Measurements from ENCODE around the gene JOSD1.

JOSD1 gene

DNA sequence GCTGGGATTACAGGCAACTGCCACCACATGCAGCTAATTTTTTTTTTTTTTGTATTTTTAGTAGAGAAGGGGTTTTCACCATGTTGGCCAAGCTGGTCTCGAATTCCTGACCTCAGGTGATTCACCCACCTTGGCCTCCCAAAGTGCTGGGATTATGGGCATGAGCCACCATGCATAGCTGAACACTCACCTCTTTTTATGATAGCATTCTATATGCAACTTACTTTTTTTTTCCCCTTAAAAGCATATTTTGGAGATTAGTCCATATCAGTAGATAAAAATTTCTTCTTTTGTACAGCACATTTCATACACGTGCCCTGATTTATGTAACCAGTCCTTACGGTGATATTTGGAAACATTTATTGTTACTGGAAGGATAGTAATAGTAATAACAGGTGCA, 19.6 kb upstream of the JOSD1 start:
- DNase-seq (ENCODE audit: low spot score): no peak
- in situ Hi-C loops (cut with MboI; ENCODE audit: low pct_unique_long_range_greater_than_20kb, low sequenced_read_pairs, unreplicated experiment): no loop called here
- TF ChIP-seq, protein P1, sequence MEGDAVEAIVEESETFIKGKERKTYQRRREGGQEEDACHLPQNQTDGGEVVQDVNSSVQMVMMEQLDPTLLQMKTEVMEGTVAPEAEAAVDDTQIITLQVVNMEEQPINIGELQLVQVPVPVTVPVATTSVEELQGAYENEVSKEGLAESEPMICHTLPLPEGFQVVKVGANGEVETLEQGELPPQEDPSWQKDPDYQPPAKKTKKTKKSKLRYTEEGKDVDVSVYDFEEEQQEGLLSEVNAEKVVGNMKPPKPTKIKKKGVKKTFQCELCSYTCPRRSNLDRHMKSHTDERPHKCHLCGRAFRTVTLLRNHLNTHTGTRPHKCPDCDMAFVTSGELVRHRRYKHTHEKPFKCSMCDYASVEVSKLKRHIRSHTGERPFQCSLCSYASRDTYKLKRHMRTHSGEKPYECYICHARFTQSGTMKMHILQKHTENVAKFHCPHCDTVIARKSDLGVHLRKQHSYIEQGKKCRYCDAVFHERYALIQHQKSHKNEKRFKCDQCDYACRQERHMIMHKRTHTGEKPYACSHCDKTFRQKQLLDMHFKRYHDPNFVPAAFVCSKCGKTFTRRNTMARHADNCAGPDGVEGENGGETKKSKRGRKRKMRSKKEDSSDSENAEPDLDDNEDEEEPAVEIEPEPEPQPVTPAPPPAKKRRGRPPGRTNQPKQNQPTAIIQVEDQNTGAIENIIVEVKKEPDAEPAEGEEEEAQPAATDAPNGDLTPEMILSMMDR (IDR thresholded peaks at IDR 0.05; ENCODE audit: extremely low read depth, insufficient read depth, missing control alignments): no peak

DNA sequence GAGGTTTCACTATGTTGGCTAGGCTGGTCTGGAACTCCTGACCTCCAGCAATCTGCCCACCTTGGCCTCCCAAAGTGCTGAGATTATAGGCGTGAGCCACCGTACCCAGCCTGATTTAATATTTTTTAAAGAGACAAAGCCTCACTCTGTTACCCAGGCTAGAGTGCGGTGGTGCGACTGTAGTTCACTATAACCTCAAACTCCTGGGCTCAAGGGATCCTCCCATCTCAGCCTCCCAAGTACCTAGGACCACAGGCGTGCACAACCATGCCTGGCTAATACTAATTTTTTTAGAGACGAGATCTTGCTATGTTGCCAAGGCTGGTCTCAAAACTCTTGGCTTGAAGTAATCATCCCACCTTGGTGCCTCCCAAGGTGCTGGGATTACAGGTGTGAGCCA, 18.5 kb upstream of the JOSD1 start:
- DNase-seq (ENCODE audit: low spot score): no peak
- TF ChIP-seq, protein P1 (IDR thresholded peaks at IDR 0.05; ENCODE audit: extremely low read depth, insufficient read depth, missing control alignments): no peak
- in situ Hi-C loops (cut with MboI; ENCODE audit: low pct_unique_long_range_greater_than_20kb, low sequenced_read_pairs, unreplicated experiment): no loop called here

DNA sequence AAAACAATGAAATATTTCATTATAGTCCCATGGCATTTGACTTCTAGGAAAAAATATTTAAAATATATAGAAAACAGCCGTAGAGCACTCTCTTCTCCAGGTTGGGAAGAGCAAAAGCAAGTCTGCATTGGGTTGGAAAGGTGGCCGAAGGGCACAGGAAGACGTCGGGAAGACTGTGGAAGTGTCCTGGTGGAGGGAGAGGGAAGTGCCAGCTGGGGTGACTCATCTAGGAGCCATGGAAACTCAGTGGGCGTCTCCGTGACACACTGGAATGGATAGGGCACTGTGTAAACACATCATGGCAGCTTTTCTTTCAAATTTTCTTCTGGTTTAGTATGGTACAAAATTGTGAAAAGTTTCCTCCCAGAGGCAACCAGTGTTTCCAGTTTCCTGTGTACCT, 17.7 kb upstream of the JOSD1 start:
- TF ChIP-seq, protein P1 (IDR thresholded peaks at IDR 0.05; ENCODE audit: extremely low read depth, insufficient read depth, missing control alignments): no peak
- no peak for DNase-seq (ENCODE audit: low spot score)
- in situ Hi-C loops (cut with MboI; ENCODE audit: low pct_unique_long_range_greater_than_20kb, low sequenced_read_pairs, unreplicated experiment): no loop called here

DNA sequence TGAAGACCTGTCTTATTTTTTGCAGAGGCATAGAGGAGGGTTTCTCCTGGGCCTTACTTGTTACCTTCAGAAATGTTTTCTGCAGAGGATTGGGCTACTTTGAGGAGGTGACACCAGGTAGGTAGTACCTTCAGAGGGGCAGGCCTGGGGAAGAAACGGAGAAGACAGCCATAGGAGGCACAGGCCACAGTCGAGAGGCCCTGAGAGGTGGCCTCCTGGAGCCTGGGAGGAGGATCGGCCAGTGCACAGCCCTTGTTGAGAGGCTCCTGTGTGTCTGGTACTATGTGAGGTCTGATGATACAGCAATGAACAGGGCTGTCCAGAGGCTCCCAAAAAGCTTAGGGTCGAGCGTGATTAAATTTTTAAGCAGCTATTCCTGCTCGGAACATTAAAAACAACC, 16.5 kb upstream of the JOSD1 start:
- DNase-seq (ENCODE audit: low spot score): no peak
- TF ChIP-seq, protein P1 (IDR thresholded peaks at IDR 0.05; ENCODE audit: extremely low read depth, insufficient read depth, missing control alignments): no peak
- in situ Hi-C loops (cut with MboI; ENCODE audit: low pct_unique_long_range_greater_than_20kb, low sequenced_read_pairs, unreplicated experiment): no loop called here

DNA sequence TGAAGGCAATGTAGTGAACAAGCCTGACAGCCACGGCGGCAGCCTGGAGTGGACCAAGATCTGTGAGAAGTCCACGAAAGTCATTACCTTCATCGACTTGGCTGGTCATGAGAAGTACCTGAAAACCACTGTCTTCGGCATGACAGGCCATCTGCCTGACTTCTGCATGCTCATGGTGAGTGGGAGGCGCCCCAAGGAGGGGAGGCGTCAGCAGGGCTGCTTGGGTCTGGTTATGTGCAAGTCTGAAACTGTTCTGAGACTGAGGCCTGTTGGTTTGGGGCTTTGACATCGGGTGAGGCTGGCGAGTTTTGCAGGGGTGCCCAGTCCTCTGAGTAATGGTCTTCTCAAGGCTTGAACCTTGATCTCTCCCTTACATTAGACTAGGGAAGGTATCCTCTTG, 16.1 kb upstream of the JOSD1 start:
- DNase-seq (ENCODE audit: low spot score): no peak
- TF ChIP-seq, protein P1 (IDR thresholded peaks at IDR 0.05; ENCODE audit: extremely low read depth, insufficient read depth, missing control alignments): no peak
- in situ Hi-C loops (cut with MboI; ENCODE audit: low pct_unique_long_range_greater_than_20kb, low sequenced_read_pairs, unreplicated experiment): no loop called here

DNA sequence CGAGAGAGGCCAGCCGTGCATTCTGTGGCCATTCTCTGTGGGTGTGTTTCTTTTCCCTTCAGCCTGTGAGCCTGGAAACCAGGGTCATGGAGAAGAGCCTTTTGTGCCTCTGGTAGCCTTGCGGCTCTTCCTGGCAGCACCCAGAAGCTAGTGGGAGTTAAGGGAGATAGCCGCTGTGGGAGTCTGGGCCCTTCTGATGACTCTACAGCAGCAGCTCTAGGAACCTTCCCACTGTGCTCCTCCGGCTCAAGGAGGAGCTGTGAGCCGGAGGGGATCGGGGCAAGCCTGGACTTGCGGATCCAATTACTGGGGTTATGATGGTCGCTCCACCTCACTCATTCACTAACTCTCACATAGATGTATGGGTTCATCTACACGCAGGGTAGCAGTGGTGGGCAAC, 15.5 kb upstream of the JOSD1 start:
- in situ Hi-C loops (cut with MboI; ENCODE audit: low pct_unique_long_range_greater_than_20kb, low sequenced_read_pairs, unreplicated experiment): no loop called here
- TF ChIP-seq, protein P1 (IDR thresholded peaks at IDR 0.05; ENCODE audit: extremely low read depth, insufficient read depth, missing control alignments): no peak
- DNase-seq (ENCODE audit: low spot score): no peak

DNA sequence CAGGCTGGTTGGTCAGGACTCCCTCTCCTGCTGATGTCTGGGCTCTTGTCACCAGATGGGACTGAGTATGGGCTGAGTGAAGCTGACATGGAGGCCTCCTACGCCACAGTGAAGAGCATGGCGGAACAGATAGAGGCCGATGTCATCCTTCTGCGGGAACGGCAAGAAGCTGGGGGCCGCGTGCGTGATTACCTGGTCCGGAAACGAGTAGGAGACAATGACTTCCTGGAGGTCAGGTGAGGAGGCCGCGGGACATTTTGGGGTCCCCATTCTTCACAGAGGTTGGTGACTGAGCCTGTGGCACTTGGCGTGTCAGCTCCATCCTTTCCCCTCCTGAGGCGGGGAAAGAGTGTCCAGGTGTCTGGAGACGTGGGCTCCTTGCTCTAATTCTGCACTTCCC, 15.1 kb upstream of the JOSD1 start:
- TF ChIP-seq, protein P1 (IDR thresholded peaks at IDR 0.05; ENCODE audit: extremely low read depth, insufficient read depth, missing control alignments): no peak
- in situ Hi-C loops (cut with MboI; ENCODE audit: low pct_unique_long_range_greater_than_20kb, low sequenced_read_pairs, unreplicated experiment): no loop called here
- no peak for DNase-seq (ENCODE audit: low spot score)
